Measurements from ENCODE around the gene SUGP2.

The SUGP2 gene

DNA sequence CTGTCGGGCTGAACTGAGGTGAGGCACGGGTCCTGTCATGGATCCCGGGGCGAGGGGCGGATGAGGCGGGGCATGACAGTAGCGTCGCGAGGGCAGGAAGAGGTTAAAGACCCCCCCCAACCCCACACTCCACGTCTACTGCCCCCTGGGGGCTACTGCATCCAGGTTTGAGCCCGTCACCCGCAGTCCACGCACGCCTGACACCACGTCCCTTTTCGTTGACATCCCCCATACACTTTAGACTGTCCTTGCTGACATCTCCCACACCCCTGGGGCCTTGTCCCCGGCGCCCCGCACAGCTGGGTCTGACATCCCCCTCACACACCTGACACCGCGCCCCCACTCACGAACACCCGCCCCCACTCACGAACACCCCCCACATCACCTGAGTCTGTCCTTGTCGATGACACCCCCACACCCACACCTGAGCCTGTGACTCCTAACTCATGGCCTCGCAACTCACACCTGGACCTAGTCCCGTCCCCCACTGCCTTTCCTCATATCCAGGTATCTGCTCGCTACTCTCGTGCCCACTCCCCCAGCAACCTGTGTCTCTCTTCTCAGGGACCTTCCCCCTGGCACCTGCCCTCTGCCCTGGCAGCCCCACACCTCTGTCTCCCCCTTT, 30.9 kb upstream of the SUGP2 start:
- no peak for TF ChIP-seq ZNF274 (IDR thresholded peaks at IDR 0.05; ENCODE audit: low read depth, low read length)
- H3K4me3 ChIP-seq (ENCODE audit: low read length) = peak overlapping the region; percentile 77

DNA sequence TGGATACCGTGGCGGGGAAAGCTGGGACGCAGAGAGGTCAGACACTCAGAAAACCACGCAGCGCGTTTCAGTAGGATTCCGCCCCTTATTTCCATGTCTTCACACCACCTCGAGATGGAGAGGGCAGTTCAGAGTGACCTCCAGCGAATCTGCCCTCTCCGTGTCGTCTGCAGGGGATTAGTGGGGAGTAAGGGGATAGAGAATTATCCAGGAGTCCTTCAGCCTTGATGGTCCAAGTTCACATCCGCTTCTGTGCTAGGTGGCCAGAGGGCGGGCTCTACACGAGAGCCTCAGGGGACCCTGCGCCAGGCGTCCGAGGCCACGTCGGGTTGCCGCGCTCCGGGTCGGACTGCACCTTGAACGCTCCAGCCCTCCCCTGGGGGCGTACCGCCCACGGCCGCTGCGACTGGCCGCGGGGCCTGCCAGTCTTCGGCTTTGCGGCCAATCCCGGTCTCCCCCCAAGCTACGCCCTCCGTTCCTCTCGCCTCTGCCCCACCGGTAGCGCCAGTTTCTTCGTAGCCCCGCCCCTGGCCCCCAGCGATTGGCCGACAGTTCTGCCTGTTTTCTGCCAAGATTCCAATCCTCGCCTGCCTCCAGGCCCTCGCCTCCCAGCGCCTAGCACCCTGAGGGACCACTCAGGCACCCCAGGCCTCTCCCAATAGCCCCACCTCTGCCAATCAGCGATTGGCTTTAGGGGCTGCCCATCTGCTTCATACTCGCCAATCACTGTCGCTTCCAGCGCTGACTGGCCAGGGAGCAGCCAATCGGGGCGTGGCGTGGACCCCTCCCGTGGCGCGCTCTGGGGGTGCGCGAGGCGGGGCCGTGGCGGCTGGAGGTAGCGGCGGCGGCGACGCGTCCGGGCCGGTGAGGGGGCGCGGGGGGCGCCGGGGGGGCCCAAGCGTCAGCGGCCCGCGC, 30.1 kb upstream of the SUGP2 start, which contains the start of gene SLC25A42:
SLC25A42 (plus strand) TSS at position 812 of the 915 bp plus-strand sequence. CDS start 32,131 bp downstream, outside the sequence.
- peak within 1 kb of the TSS; percentile 77 for H3K4me3 ChIP-seq (ENCODE audit: low read length)
- no peak for TF ChIP-seq ZNF274 (IDR thresholded peaks at IDR 0.05; ENCODE audit: low read depth, low read length)

DNA sequence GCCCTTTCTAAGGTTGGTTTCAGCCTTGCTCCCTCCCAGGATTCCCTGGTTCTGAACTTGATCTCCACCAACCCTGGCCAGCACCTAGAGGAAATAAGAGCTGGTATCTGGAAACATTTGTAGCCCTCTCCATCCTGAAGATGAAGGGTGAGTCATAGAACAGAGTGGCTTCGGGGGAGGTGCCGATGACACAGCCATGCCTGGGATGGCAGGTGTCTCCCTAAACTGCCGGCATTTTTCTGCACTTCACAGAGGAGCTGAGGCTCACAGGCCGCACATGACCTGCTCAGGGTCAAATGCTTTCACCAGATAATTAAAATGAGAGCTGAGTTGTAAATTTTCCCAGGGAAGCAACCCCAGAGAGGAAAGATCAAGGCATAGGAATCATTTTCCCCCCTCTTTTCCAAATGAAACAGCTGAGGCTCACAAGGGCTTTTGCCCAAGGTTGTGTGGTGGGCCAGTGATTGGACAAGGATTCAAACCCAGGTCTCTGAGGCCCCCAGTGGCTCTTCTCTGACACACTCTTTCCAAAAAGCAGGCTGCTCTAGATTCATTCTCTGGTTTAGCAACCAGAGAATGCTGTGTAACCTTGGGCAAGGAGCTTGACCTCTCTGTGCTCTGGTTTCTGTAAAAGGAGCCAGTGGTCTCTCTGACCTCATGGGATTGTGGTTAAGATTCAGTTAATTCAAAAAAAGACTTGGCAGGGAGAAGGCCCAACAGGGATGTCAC, 29.3 kb upstream of the SUGP2 start:
- H3K4me3 ChIP-seq (ENCODE audit: low read length) = peak overlapping the region; percentile 53; the same call in 1 of the 2 replicates
- no peak for TF ChIP-seq ZNF274 (IDR thresholded peaks at IDR 0.05; ENCODE audit: low read depth, low read length)

DNA sequence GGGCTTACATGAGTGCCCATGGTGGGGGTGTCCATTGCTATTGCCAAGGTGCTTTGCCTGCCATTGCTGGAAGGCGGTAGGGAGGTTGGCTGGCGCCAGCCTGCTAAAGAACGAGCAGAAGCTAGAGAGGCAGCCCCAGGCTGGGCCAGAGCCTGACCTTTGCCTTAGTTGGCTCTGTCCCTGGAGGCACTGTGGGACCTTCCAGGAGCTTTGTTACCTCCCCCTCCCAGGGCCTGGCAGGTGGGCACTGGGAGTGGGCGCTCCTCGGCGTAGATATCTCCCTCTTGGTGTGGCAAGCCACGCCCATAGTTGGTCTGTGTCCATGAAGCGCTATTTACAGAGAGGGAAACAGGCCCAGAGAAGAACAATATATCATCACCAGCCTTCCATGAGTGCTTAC, 28.2 kb upstream of the SUGP2 start:
- no peak for TF ChIP-seq ZNF274 (IDR thresholded peaks at IDR 0.05; ENCODE audit: low read depth, low read length)
- no peak overlapping the region for H3K4me3 ChIP-seq (ENCODE audit: low read length)

DNA sequence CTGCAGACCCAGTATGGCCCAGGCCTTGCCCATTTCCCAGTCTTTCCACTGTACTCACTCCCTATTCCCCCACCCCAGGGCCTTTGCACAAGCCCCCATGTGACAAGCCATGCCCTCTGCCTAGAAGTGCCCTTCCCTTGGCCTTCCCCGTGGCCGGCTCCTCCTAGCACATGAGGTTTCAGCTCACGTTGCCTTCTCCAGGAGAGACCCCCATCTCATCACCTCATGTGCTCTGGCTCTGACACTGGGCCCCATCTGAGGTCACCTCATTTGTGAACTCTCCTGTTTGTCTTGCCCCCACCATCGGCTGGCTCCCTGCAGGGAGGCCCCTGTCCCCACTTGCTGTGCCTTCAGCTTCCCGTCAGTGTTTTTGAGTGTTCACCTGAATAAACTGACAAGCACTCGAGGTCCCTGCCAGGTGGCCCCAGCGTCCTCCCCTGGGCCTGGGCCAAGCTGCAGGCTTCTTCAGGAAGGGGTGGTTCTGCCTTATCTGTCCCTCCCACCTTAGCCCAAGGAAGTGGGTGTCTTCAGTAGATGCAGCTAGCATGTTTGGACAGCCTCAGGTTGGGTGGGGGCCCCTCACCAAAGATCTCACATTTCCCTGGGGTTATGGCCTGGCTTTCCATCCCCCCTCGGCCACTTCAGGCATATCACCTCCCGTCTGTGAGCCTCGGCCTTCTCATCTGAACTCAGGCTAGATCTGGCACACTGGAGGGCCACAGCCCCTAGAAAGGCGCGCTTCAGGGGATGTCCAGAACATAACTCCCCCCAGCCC, 26.7 kb upstream of the SUGP2 start:
- no peak overlapping the region for H3K4me3 ChIP-seq (ENCODE audit: low read length)
- TF ChIP-seq ZNF274 (IDR thresholded peaks at IDR 0.05; ENCODE audit: low read depth, low read length) = no peak

DNA sequence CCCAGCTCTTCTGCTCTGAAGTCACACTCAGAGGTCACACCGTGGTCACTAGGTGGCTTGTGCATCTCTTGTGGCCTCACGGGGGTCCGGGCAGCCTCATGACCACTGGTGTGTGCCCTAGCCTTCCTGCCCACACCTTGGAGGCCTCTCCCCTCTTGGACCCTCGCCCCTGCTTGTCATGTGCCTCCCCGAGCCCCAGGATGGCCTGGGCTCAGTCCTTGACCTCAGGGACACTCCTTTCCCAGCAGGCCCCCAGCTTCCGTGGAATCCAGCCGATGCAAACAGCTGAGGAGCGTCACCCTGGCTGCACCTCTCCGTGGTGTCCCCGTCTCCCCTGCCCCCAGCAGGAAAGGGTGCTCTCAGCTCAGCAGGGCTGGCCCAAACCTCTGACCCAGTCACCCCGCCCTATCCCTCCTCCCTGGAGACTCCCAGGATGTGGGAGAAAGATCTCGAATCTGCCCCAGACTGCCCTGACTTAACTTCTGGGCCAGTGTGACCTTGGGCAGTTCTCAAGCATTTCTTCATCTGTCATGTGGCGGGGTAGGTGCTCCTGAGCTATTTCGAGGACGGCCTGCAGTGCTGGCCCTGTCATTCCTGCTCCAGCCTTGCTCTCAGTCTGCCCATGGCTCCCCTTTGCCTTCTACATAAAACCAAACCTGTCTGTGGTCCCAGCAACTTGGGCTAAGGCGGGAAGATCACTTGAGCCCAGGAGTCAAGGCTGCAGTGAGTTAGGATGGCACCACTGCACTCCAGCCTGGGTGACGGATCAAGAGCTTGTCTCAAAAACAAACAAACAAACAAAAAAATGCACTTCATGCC, 25.9 kb upstream of the SUGP2 start:
- TF ChIP-seq ZNF274 (IDR thresholded peaks at IDR 0.05; ENCODE audit: low read depth, low read length) = no peak
- H3K4me3 ChIP-seq (ENCODE audit: low read length) = no peak overlapping the region

DNA sequence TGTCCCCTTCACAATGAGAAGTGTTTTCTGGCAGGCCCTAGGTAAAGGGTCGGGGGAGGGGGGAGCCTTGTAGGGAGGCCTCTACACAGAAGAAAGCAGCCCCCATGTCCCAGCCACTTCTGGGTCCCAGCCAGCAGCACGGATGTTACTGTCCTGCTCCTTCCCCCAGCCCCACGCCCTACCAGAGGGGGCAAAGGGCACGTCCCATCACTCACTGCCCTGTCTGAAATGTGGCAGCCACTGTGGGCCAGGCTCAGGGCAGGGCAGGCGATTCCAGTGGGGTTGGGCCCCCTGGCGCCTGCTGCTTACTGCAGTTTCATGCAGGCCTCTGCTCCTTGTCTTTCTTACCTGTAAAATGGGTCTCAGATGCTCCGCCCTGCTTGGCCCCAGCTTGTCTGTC, 24.4 kb upstream of the SUGP2 start:
- H3K4me3 ChIP-seq (ENCODE audit: low read length) = no peak overlapping the region
- no peak for TF ChIP-seq ZNF274 (IDR thresholded peaks at IDR 0.05; ENCODE audit: low read depth, low read length)

DNA sequence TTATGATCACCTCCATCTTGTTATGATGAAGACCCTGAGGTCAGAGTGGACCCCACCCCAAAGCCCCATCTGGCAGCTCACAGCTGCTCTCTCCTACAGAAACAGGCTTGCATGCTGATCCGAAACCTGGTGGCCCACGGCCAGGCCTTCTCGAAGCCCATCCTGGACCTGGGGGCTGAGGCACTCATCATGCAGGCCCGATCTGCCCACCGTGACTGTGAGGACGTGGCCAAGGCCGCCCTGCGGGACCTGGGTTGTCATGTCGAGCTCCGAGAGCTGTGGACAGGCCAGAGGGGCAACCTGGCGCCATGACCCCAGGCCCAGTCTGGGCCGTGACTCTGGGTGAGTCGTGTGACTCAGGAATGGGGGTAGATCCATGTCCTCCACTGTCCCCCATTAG, 24.0 kb upstream of the SUGP2 start:
- no peak for TF ChIP-seq ZNF274 (IDR thresholded peaks at IDR 0.05; ENCODE audit: low read depth, low read length)

DNA sequence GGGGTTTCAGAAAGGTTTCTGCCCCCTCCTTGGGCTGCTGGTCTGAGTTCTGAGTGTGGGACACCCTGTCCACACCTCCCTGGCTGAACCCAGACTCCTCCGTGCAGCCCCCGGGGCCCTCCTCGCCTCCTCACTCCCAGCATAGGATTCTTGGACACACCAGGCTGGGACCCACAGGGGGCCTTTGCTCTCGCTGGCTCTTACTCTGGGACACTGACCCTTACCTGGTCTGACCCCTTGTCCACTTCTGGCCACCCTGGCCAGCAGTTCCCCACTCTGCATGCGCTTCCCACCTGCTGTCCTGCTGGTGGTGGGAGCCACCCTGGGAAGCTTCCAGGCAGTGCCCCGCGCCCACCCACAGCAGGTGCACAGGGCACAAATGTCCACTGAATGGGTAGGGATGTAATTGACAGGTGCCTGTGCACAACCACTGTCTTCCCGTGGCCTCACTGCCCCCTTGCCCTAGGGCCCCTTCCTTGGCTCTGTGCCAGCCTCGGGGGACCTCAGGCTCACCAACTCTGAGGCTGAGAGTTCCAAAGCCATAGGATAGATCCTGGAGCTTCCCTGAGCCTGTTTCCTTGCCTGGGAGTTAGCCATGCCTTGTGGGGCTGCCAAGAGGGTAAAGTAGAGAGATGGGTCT, 23.4 kb upstream of the SUGP2 start:
- no peak overlapping the region for H3K4me3 ChIP-seq (ENCODE audit: low read length)
- no peak for TF ChIP-seq ZNF274 (IDR thresholded peaks at IDR 0.05; ENCODE audit: low read depth, low read length)

More for the DNA sequence above, 24.0 kb upstream of the SUGP2 start:
- no peak overlapping the region for H3K4me3 ChIP-seq (ENCODE audit: low read length)

DNA sequence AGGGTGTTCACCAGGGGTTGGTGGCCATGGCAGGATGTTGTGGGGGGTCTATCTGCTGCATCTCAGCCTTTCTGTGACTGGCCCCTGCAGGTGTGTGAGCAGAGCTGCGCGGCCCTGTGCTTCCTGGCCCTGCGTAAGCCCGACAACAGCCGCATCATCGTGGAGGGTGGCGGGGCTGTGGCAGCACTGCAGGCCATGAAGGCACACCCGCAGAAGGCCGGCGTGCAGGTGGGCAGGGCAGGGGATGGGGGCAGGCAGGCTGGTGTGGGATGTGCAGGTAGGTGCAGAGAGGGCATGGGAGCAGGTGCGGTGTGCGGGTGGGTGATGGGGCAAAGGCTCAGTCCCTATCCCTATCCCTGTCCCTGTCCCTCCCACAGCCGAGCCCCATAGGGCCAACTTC, 22.4 kb upstream of the SUGP2 start:
- TF ChIP-seq ZNF274 (IDR thresholded peaks at IDR 0.05; ENCODE audit: low read depth, low read length) = no peak
- no peak overlapping the region for H3K4me3 ChIP-seq (ENCODE audit: low read length)

DNA sequence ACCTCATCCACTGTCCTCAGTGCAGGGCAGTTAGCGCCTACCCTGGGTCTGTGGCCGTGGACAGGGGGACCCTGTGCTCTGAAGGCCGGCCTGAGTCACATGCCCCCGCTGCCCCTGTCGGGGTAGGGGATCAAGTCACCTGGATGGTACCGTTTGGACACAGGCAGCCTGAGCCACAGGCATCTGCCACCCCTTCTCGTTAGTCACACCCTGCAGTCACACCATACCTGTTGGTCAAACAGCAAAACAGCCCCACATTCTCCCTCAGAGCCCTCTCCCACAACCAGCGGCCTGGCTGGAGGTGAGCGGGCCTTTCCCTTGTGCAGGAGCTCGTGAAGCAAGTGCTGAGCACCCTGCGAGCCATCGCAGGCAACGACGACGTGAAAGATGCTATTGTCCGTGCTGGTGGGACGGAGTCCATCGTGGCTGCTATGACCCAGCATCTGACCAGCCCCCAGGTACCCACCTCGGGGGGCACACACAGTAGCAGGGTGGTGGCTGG, 21.7 kb upstream of the SUGP2 start:
- H3K4me3 ChIP-seq (ENCODE audit: low read length) = no peak overlapping the region
- no peak for TF ChIP-seq ZNF274 (IDR thresholded peaks at IDR 0.05; ENCODE audit: low read depth, low read length)

DNA sequence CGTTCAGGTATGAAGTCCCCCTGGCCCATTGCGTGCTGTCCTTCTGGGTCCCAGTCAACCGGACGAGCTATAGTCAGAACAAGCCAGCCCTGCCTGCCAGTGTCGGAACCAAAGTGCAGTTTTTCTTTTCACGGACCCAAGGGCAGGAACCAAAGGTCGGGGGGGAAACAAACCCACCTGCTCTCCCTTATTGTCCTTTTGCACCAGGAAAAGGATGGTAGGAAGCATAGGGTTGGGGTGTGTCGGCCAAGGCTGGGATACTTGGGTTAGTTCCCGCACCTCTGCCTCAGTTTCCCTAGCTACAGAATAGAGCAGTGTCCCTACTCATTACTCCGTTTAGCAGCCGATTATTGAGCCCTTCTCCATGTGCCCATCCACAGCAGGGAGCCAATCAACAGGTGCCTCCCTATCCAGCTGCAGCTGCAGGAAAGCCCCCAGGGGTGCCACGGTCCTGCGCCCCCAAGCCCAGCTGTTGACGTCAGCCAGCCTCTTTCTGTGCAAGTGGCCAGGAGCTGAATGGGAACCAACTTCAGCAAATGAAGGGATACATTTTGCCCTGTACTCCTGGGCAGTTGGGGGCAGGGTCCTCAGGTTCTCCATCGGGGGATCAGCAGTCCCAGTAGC, 21.1 kb upstream of the SUGP2 start:
- TF ChIP-seq ZNF274 (IDR thresholded peaks at IDR 0.05; ENCODE audit: low read depth, low read length) = no peak
- H3K4me3 ChIP-seq (ENCODE audit: low read length) = no peak overlapping the region

All from GM08714 (cell line).